Immature natural killer cell (primary cell): ENCODE measurements around the gene RETREG3. TPM values are rescaled to one million over a fixed set of nuclear protein-coding genes. Genes with fewer than 3 reads are reported as not detected.
A peak's percentile ranks its signal among the peaks of the same experiment; 100 is the strongest.
"Not testable (repeated sequence)": the region's sequence is repeated elsewhere in the genome, so short reads cannot be mapped to it uniquely, and the experiment has no call there.

Experiments
- DNase-seq, 3 donors: peaks; one replicate each; pipeline ENCODE4 v3.0.0; 2022; ENCODE audit warnings: mixed read lengths in 1 of 3
- H3K27ac Mint-ChIP-seq, 6 donors: one replicate each; pipeline ENCODE4 v1.8.0; 2020; ENCODE audit warnings: mixed read lengths in 6 of 6, mild to moderate bottlenecking in 5 of 6, inconsistent platforms in 4 of 6, moderate library complexity in 3 of 6
- H3K27me3 Mint-ChIP-seq, 3 donors: one replicate each; pipeline ENCODE4 v1.8.0; 2020 to 2021; ENCODE audit warnings: low read depth in 3 of 3, mild to moderate bottlenecking in 3 of 3, mixed read lengths in 3 of 3, moderate library complexity in 3 of 3, inconsistent platforms in 1 of 3
- H3K36me3 Mint-ChIP-seq, 3 donors: one replicate each; pipeline ENCODE4 v1.8.0; 2020; ENCODE audit warnings: mixed read lengths in 3 of 3, inconsistent platforms in 2 of 3, mild to moderate bottlenecking in 2 of 3
- H3K4me1 Mint-ChIP-seq, 2 donors: one replicate each; pipeline ENCODE4 v1.8.0; 2020; ENCODE audit warnings: inconsistent platforms in 2 of 2, mild to moderate bottlenecking in 2 of 2, mixed read lengths in 2 of 2, moderate library complexity in 1 of 2
- H3K4me3 Mint-ChIP-seq, 5 donors: one replicate each; pipeline ENCODE4 v1.8.0; 2020; ENCODE audit warnings: mild to moderate bottlenecking in 5 of 5, mixed read lengths in 5 of 5, inconsistent platforms in 3 of 5, moderate library complexity in 3 of 5
- H3K9me3 Mint-ChIP-seq, 6 donors: one replicate each; pipeline ENCODE4 v1.8.0; 2020; ENCODE audit warnings: mild to moderate bottlenecking in 6 of 6, mixed read lengths in 6 of 6, inconsistent platforms in 4 of 6, moderate library complexity in 3 of 6
- polyA plus RNA-seq, 3 donors: library from polyadenylated mRNA; unstranded; fragments of 300-500 nt; fragmentation: Illumina TruSeq; gene quantifications; one replicate each; pipeline ENCODE4 v1.2.3, GENCODE V29; 2021

Gene RETREG3
- polyA plus RNA-seq, 3 donors from 2014 or later, result 132 to 168 (median 133) TPM

GRCh38 chr17:42548993-42549755, 60.0 kb downstream of the RETREG3 start:
- no peak for DNase-seq
- Mint-ChIP-seq H3K27me3 (peaks cover 0 to 4% (median 2%) of the 10 kb centered on the region in 3 donors), H3K9me3 (no peaks in the 10 kb centered on the region), H3K27ac (peak overlapping the region in 1 of 6 donors; percentile 60), H3K4me3 (peak overlapping the region; percentile 18 to 64 (median 45)), H3K36me3 (no peaks in the 10 kb centered on the region), H3K4me1 (peaks cover 8 to 19% of the 10 kb centered on the region in 2 donors)

- Mint-ChIP-seq H3K4me3 (peak overlapping the region in 4 of 5 donors; percentile 46 to 59 (median 52)), H3K27me3 (no peaks in the 10 kb centered on the region), H3K27ac (no peak overlapping the region), H3K36me3 (no peaks in the 10 kb centered on the region), H3K9me3 (no peaks in the 10 kb centered on the region), H3K4me1 (peaks cover 8 to 13% of the 10 kb centered on the region in 2 donors)
- DNase-seq, result peak; percentile 60 to 72 (median 63)
Measured at GRCh38 chr17:42548070-42548837, 60.9 kb downstream of the RETREG3 start.

- H3K9me3 Mint-ChIP-seq, result no peaks in the 10 kb centered on the region
- no peaks in the 10 kb centered on the region for H3K27me3 Mint-ChIP-seq
- DNase-seq, result no peak
- peak overlapping the region in 1 of 5 donors; percentile 18 for H3K4me3 Mint-ChIP-seq
- peaks cover 8 to 12% of the 10 kb centered on the region in 2 donors for H3K4me1 Mint-ChIP-seq
- H3K27ac Mint-ChIP-seq, result no peak overlapping the region
- H3K36me3 Mint-ChIP-seq, result peaks cover 0 to 3% (median 0%) of the 10 kb centered on the region in 3 donors
Measured at GRCh38 chr17:42547698-42548069, 61.5 kb downstream of the RETREG3 start.

GRCh38 chr17:42547001-42547461, 62.1 kb downstream of the RETREG3 start:
- peaks cover 8 to 12% of the 10 kb centered on the region in 2 donors for H3K4me1 Mint-ChIP-seq
- peaks cover 0 to 3% (median 0%) of the 10 kb centered on the region in 3 donors for H3K36me3 Mint-ChIP-seq
- no peak overlapping the region for H3K27ac Mint-ChIP-seq
- H3K9me3 Mint-ChIP-seq, result no peaks in the 10 kb centered on the region
- DNase-seq, result no peak
- H3K27me3 Mint-ChIP-seq, result no peaks in the 10 kb centered on the region
- H3K4me3 Mint-ChIP-seq, result no peak overlapping the region

- H3K4me3 Mint-ChIP-seq, H3K4me1 Mint-ChIP-seq, H3K36me3 Mint-ChIP-seq, DNase-seq, H3K27ac Mint-ChIP-seq, H3K9me3 Mint-ChIP-seq, H3K27me3 Mint-ChIP-seq: not testable (repeated sequence)
Measured at GRCh38 chr17:42545755-42546505, 63.2 kb downstream of the RETREG3 start.

GRCh38 chr17:42544874-42545283, 64.3 kb downstream of the RETREG3 start:
- peaks cover 0 to 6% (median 0%) of the 10 kb centered on the region in 3 donors for H3K36me3 Mint-ChIP-seq
- H3K4me3 Mint-ChIP-seq, result no peak overlapping the region
- DNase-seq, result no peak
- H3K27ac Mint-ChIP-seq, result peak overlapping the region in 2 of 6 donors; percentile 18 to 67
- H3K27me3 Mint-ChIP-seq, result peaks cover 0 to 2% (median 0%) of the 10 kb centered on the region in 3 donors
- H3K4me1 Mint-ChIP-seq, result peaks cover 7 to 8% of the 10 kb centered on the region in 2 donors
- H3K9me3 Mint-ChIP-seq, result no peaks in the 10 kb centered on the region

- no peak for DNase-seq
- Mint-ChIP-seq H3K9me3 (peaks cover 0 to 2% (median 0%) of the 10 kb centered on the region in 6 donors), H3K36me3 (peaks cover 0 to 11% (median 0%) of the 10 kb centered on the region in 3 donors), H3K27me3 (peaks cover 0 to 2% (median 0%) of the 10 kb centered on the region in 3 donors), H3K27ac (no peak overlapping the region), H3K4me1 (peaks cover 0 to 3% of the 10 kb centered on the region in 2 donors), H3K4me3 (no peak overlapping the region)
Measured at GRCh38 chr17:42543190-42544079, 65.7 kb downstream of the RETREG3 start.

GRCh38 chr17:42541041-42541833, 67.9 kb downstream of the RETREG3 start:
- peak overlapping the region in 2 of 6 donors; percentile 26 to 62 for H3K27ac Mint-ChIP-seq
- peaks cover 14% of the 10 kb centered on the region in 2 donors for H3K4me1 Mint-ChIP-seq
- peaks cover 0 to 2% (median 0%) of the 10 kb centered on the region in 3 donors for H3K27me3 Mint-ChIP-seq
- peaks cover 0 to 11% (median 0%) of the 10 kb centered on the region in 3 donors for H3K36me3 Mint-ChIP-seq
- peaks cover 0 to 2% (median 0%) of the 10 kb centered on the region in 6 donors for H3K9me3 Mint-ChIP-seq
- no peak for DNase-seq
- no peak overlapping the region for H3K4me3 Mint-ChIP-seq

GRCh38 chr17:42540558-42540957, 68.6 kb downstream of the RETREG3 start:
- not testable (repeated sequence) for H3K9me3 Mint-ChIP-seq, H3K4me3 Mint-ChIP-seq, DNase-seq, H3K27me3 Mint-ChIP-seq
- H3K4me1 Mint-ChIP-seq, result peaks cover 18% of the 10 kb centered on the region in 2 donors
- H3K36me3 Mint-ChIP-seq, result peaks cover 0 to 11% (median 0%) of the 10 kb centered on the region in 3 donors
- H3K27ac Mint-ChIP-seq, result peak overlapping the region in 1 of 6 donors; percentile 29

GRCh38 chr17:42538482-42538881, 70.7 kb downstream of the RETREG3 start:
- H3K36me3 Mint-ChIP-seq, result peaks cover 0 to 11% (median 0%) of the 10 kb centered on the region in 3 donors
- peaks cover 25% of the 10 kb centered on the region in 2 donors for H3K4me1 Mint-ChIP-seq
- no peak for DNase-seq
- H3K27ac Mint-ChIP-seq, result no peak overlapping the region
- peak overlapping the region in 1 of 5 donors; percentile 88 for H3K4me3 Mint-ChIP-seq
- peaks cover 0 to 2% (median 2%) of the 10 kb centered on the region in 3 donors for H3K27me3 Mint-ChIP-seq
- H3K9me3 Mint-ChIP-seq, result peaks cover 0 to 2% (median 0%) of the 10 kb centered on the region in 6 donors

- Mint-ChIP-seq H3K4me3 (peak overlapping the region; percentile 55 to 88 (median 74)), H3K36me3 (peaks cover 0 to 10% (median 0%) of the 10 kb centered on the region in 3 donors), H3K9me3 (peaks cover 0 to 2% (median 0%) of the 10 kb centered on the region in 6 donors), H3K4me1 (peaks cover 29 to 30% of the 10 kb centered on the region in 2 donors), H3K27ac (peak overlapping the region in 5 of 6 donors; percentile 28 to 71 (median 54)), H3K27me3 (peaks cover 0 to 2% (median 2%) of the 10 kb centered on the region in 3 donors)
- DNase-seq, result no peak
Measured at GRCh38 chr17:42537826-42538451, 71.2 kb downstream of the RETREG3 start.
